Measurements from ENCODE around the gene RNF121.

RNF121 gene

GRCh38 chr11:72036687-72037086 lies 107.8 kb downstream of the RNF121 start:
- Histone ChIP-seq H3K4me3 (ENCODE audit: low read length, poor library complexity, severe bottlenecking) (no peak overlapping the region), H3K9me3 (ENCODE audit: insufficient read depth, low read depth, low read length) (no peaks in the 10 kb centered on the region), H3K36me3 (ENCODE audit: insufficient read depth, low read length) (peaks cover 35% of the 10 kb centered on the region), H3K79me2 (ENCODE audit: insufficient read depth, low read length) (peaks cover 94% of the 10 kb centered on the region), H2AFZ (ENCODE audit: low read length) (no peak overlapping the region), H4K20me1 (ENCODE audit: insufficient read depth, low read length, poor library complexity, severe bottlenecking) (peaks cover 59% of the 10 kb centered on the region), H3F3A (ENCODE audit: low read depth) (no peaks in the 10 kb centered on the region), H3K4me1 (ENCODE audit: insufficient read depth, low read length, poor library complexity, severe bottlenecking) (peaks cover 21% of the 10 kb centered on the region), H3K27me3 (ENCODE audit: insufficient read depth, low read length, poor library complexity, severe bottlenecking) (no peaks in the 10 kb centered on the region), H3K4me2 (ENCODE audit: low read depth, low read length, poor library complexity, severe bottlenecking) (peak overlapping the region; percentile 38), H3K9ac (ENCODE audit: low read depth, low read length, poor library complexity, severe bottlenecking) (no peak overlapping the region), H3K9me2 (replicated peaks; ENCODE audit: low read depth, low read length) (no peaks in the 10 kb centered on the region)
- TF ChIP-seq EZH2phosphoT487 (IDR thresholded peaks at IDR 0.05; ENCODE audit: borderline replicate concordance) (no peak), CTCF (conservative IDR thresholded peaks at IDR 0.05; ENCODE audit: low read length) (no peak)

GRCh38 chr11:72037554-72038311 lies 108.9 kb downstream of the RNF121 start:
- TF ChIP-seq EZH2phosphoT487 (IDR thresholded peaks at IDR 0.05; ENCODE audit: borderline replicate concordance): no peak
- TF ChIP-seq CTCF (conservative IDR thresholded peaks at IDR 0.05; ENCODE audit: low read length): no peak
- H3K36me3 ChIP-seq (ENCODE audit: insufficient read depth, low read length): peaks cover 30% of the 10 kb centered on the region
- H2AFZ ChIP-seq (ENCODE audit: low read length): no peak overlapping the region
- peak overlapping the region; percentile 86 for H3K4me3 ChIP-seq (ENCODE audit: low read length, poor library complexity, severe bottlenecking)
- no peaks in the 10 kb centered on the region for H3K9me2 ChIP-seq (replicated peaks; ENCODE audit: low read depth, low read length)
- peak overlapping the region; percentile 84 for H3K9ac ChIP-seq (ENCODE audit: low read depth, low read length, poor library complexity, severe bottlenecking)
- H3K4me2 ChIP-seq (ENCODE audit: low read depth, low read length, poor library complexity, severe bottlenecking): peak overlapping the region; percentile 84
- H3K9me3 ChIP-seq (ENCODE audit: insufficient read depth, low read depth, low read length): no peaks in the 10 kb centered on the region
- H3K4me1 ChIP-seq (ENCODE audit: insufficient read depth, low read length, poor library complexity, severe bottlenecking): peaks cover 31% of the 10 kb centered on the region
- no peaks in the 10 kb centered on the region for H3F3A ChIP-seq (ENCODE audit: low read depth)
- H4K20me1 ChIP-seq (ENCODE audit: insufficient read depth, low read length, poor library complexity, severe bottlenecking): peaks cover 50% of the 10 kb centered on the region
- peaks cover 96% of the 10 kb centered on the region for H3K79me2 ChIP-seq (ENCODE audit: insufficient read depth, low read length)
- H3K27me3 ChIP-seq (ENCODE audit: insufficient read depth, low read length, poor library complexity, severe bottlenecking): no peaks in the 10 kb centered on the region

GRCh38 chr11:72038491-72038890 lies 109.6 kb downstream of the RNF121 start:
- peak overlapping the region; percentile 84 for H3K4me2 ChIP-seq (ENCODE audit: low read depth, low read length, poor library complexity, severe bottlenecking)
- H3K79me2 ChIP-seq (ENCODE audit: insufficient read depth, low read length): peaks cover 98% of the 10 kb centered on the region
- peaks cover 23% of the 10 kb centered on the region for H3K36me3 ChIP-seq (ENCODE audit: insufficient read depth, low read length)
- peaks cover 32% of the 10 kb centered on the region for H3K4me1 ChIP-seq (ENCODE audit: insufficient read depth, low read length, poor library complexity, severe bottlenecking)
- no peaks in the 10 kb centered on the region for H3K9me3 ChIP-seq (ENCODE audit: insufficient read depth, low read depth, low read length)
- no peaks in the 10 kb centered on the region for H3F3A ChIP-seq (ENCODE audit: low read depth)
- H4K20me1 ChIP-seq (ENCODE audit: insufficient read depth, low read length, poor library complexity, severe bottlenecking): peaks cover 44% of the 10 kb centered on the region
- H3K27me3 ChIP-seq (ENCODE audit: insufficient read depth, low read length, poor library complexity, severe bottlenecking): no peaks in the 10 kb centered on the region
- no peak overlapping the region for H2AFZ ChIP-seq (ENCODE audit: low read length)
- peak overlapping the region; percentile 86 for H3K4me3 ChIP-seq (ENCODE audit: low read length, poor library complexity, severe bottlenecking)
- H3K9me2 ChIP-seq (replicated peaks; ENCODE audit: low read depth, low read length): no peaks in the 10 kb centered on the region
- TF ChIP-seq CTCF (conservative IDR thresholded peaks at IDR 0.05; ENCODE audit: low read length) (no peak), EZH2phosphoT487 (IDR thresholded peaks at IDR 0.05; ENCODE audit: borderline replicate concordance) (no peak)
- H3K9ac ChIP-seq (ENCODE audit: low read depth, low read length, poor library complexity, severe bottlenecking): peak overlapping the region; percentile 84
